WTC11 (cell line): ENCODE measurements around the gene MAP4. TPM values are rescaled to one million over a fixed set of nuclear protein-coding genes. Genes with fewer than 3 reads are reported as not detected.

Experiments used
- ATAC-seq: fragments of 200-7000 bp; cut with Tn5 transposase; 2 replicates; pipeline ENCODE4 v1.10.0; 2021; ENCODE audit warnings: mild to moderate bottlenecking, moderate library complexity
- CTCF ChIA-PET: fragments of 300-600 bp; sonication (Branson Sonifier 250); formaldehyde crosslinking; loops from one replicate; lab custom pipeline; 2021; ENCODE audit warnings: antibody characterized with exemption; lab: Charles Lee
- POLR2A ChIA-PET: fragments of 350-600 bp; sonication (Branson Sonifier 250); formaldehyde crosslinking; loops from one replicate; lab custom pipeline; 2021; ENCODE audit warnings: antibody characterized with exemption; lab: Charles Lee
- DNase-seq: peaks from one replicate; pipeline ENCODE4 v3.0.0; 2021; ENCODE audit warnings: low spot score
- H3K27ac Mint-ChIP-seq: 2 replicates; pipeline ENCODE4 v1.8.0; 2021; ENCODE audit warnings: mixed read lengths
- H3K27me3 Mint-ChIP-seq: 2 replicates; pipeline ENCODE4 v1.8.0; 2021; ENCODE audit warnings: low read depth, mild to moderate bottlenecking, moderate library complexity, mixed read lengths
- H3K36me3 Mint-ChIP-seq: 2 replicates; pipeline ENCODE4 v1.8.0; 2021; ENCODE audit warnings: mixed read lengths
- H3K4me1 Mint-ChIP-seq: 2 replicates; pipeline ENCODE4 v1.8.0; 2022; ENCODE audit warnings: mixed read lengths
- H3K4me3 Mint-ChIP-seq: 2 replicates; pipeline ENCODE4 v1.8.0; 2021; ENCODE audit warnings: mild to moderate bottlenecking, moderate library complexity, mixed read lengths
- H3K9me3 Mint-ChIP-seq: 2 replicates; pipeline ENCODE4 v1.8.0; 2021; ENCODE audit warnings: mixed read lengths
- ATF6 ChIP-seq: sonication (generic); formaldehyde crosslinking; IDR thresholded peaks from 2 replicates; pipeline ENCODE4 v1.8.1; 2023; ENCODE audit warnings: mild to moderate bottlenecking, missing genetic modification reagents
- CTCF ChIP-seq: fragments of 200-600 bp; IDR thresholded peaks from 2 replicates; pipeline ENCODE4 v1.8.0; 2022; ENCODE audit warnings: antibody characterized with exemption
- FOXJ3 ChIP-seq: sonication (generic); formaldehyde crosslinking; IDR thresholded peaks from 2 replicates; pipeline ENCODE4 v1.9.0; 2021; ENCODE audit warnings: missing genetic modification reagents, mild to moderate bottlenecking, borderline replicate concordance
- FOXP4 ChIP-seq: sonication (generic); formaldehyde crosslinking; IDR thresholded peaks from 2 replicates; pipeline ENCODE4 v1.8.0; 2022; ENCODE audit warnings: mild to moderate bottlenecking, missing genetic modification reagents
- KAT7 ChIP-seq: sonication (generic); formaldehyde crosslinking; IDR thresholded peaks from 2 replicates; pipeline ENCODE4 v1.8.1; 2023; ENCODE audit warnings: missing genetic modification reagents, mild to moderate bottlenecking, borderline replicate concordance
- NFYB ChIP-seq: sonication (generic); formaldehyde crosslinking; conservative IDR thresholded peaks from 2 replicates; pipeline ENCODE4 v1.8.0; 2022; ENCODE audit warnings: low read depth, missing genetic modification reagents
- NR2C2 ChIP-seq: sonication (generic); formaldehyde crosslinking; IDR thresholded peaks from 2 replicates; pipeline ENCODE4 v1.8.0; 2022; ENCODE audit warnings: mild to moderate bottlenecking, missing genetic modification reagents
- NR3C1 ChIP-seq: sonication (generic); formaldehyde crosslinking; conservative IDR thresholded peaks from 2 replicates; pipeline ENCODE4 v1.8.1; 2023; ENCODE audit warnings: low read depth, mild to moderate bottlenecking, missing genetic modification reagents
- TCF7 ChIP-seq: sonication (generic); formaldehyde crosslinking; IDR thresholded peaks from 2 replicates; pipeline ENCODE4 v1.8.0; 2022; ENCODE audit warnings: mild to moderate bottlenecking, low read depth, missing genetic modification reagents, moderate library complexity
- TEAD1 ChIP-seq: sonication (generic); formaldehyde crosslinking; IDR thresholded peaks from 2 replicates; pipeline ENCODE4 v1.8.0; 2022; ENCODE audit warnings: mild to moderate bottlenecking, missing genetic modification reagents
- USF1 ChIP-seq: sonication (generic); formaldehyde crosslinking; IDR thresholded peaks from 2 replicates; pipeline ENCODE4 v1.8.0; 2022; ENCODE audit warnings: mild to moderate bottlenecking, missing genetic modification reagents
- ZMAT4 ChIP-seq: fragments of 250-450 bp; sonication (Bioruptor Pico); IDR thresholded peaks from 2 replicates; pipeline ENCODE4 v1.9.0; 2021; ENCODE audit warnings: mild to moderate bottlenecking
- ZNF219 ChIP-seq: sonication (generic); formaldehyde crosslinking; IDR thresholded peaks from 2 replicates; pipeline ENCODE4 v1.8.0; 2023; ENCODE audit warnings: missing genetic modification reagents, mild to moderate bottlenecking, borderline replicate concordance
- ZNF232 ChIP-seq: sonication (generic); formaldehyde crosslinking; IDR thresholded peaks from 2 replicates; pipeline ENCODE4 v1.8.0; 2022; ENCODE audit warnings: mild to moderate bottlenecking, missing genetic modification reagents
- ZNF396 ChIP-seq: fragments of 250-450 bp; sonication (Bioruptor Pico); IDR thresholded peaks from 2 replicates; pipeline ENCODE4 v1.8.0; 2021; ENCODE audit warnings: mild to moderate bottlenecking, moderate library complexity, borderline replicate concordance
- total RNA-seq: library from RNA; stranded (reverse); gene quantifications from 3 replicates; pipeline ENCODE4 v1.2.3, GENCODE V29; 2021
- TF ChIP-seq, protein P1 (sequence below): sonication (generic); formaldehyde crosslinking; IDR thresholded peaks from 2 replicates; pipeline ENCODE4 v1.8.1; 2023; ENCODE audit warnings: mild to moderate bottlenecking, missing genetic modification reagents
- TF ChIP-seq, protein P2 (sequence below): sonication (generic); formaldehyde crosslinking; IDR thresholded peaks from 2 replicates; pipeline ENCODE4 v1.8.0; 2022; ENCODE audit warnings: mild to moderate bottlenecking, missing genetic modification reagents
- TF ChIP-seq, protein P3 (sequence below): fragments of 250-450 bp; sonication (Bioruptor Pico); IDR thresholded peaks from 2 replicates; pipeline ENCODE4 v2.1.2; 2022; ENCODE audit warnings: mild to moderate bottlenecking, moderate library complexity

MAP4 gene
- total RNA-seq, 1 experiment from 2014 or later = 199 TPM

- Mint-ChIP-seq H3K4me1 (peaks cover 52% of the 10 kb centered on the region), H3K4me3 (no peak overlapping the region), H3K36me3 (peaks cover 14% of the 10 kb centered on the region), H3K27ac (no peak overlapping the region), H3K27me3 (no peaks in the 10 kb centered on the region), H3K9me3 (peaks cover 4% of the 10 kb centered on the region)
- TF ChIP-seq NFYB (CRISPR knock-in tag) (no peak), FOXJ3 (CRISPR knock-in tag) (no peak), FOXP4 (no peak), ZNF232 (CRISPR knock-in tag) (no peak), ZNF219 (no peak), ATF6 (CRISPR knock-in tag) (no peak), KAT7 (CRISPR knock-in tag) (no peak), TEAD1 (CRISPR knock-in tag) (no peak), TCF7 (CRISPR knock-in tag) (no peak), NR2C2 (CRISPR knock-in tag) (no peak), CTCF (no peak), USF1 (CRISPR knock-in tag) (no peak), NR3C1 (no peak), ZNF396 (CRISPR knock-in tag) (no peak), ZMAT4 (CRISPR knock-in tag) (no peak)
- TF ChIP-seq, protein P1, sequence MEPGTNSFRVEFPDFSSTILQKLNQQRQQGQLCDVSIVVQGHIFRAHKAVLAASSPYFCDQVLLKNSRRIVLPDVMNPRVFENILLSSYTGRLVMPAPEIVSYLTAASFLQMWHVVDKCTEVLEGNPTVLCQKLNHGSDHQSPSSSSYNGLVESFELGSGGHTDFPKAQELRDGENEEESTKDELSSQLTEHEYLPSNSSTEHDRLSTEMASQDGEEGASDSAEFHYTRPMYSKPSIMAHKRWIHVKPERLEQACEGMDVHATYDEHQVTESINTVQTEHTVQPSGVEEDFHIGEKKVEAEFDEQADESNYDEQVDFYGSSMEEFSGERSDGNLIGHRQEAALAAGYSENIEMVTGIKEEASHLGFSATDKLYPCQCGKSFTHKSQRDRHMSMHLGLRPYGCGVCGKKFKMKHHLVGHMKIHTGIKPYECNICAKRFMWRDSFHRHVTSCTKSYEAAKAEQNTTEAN (CRISPR knock-in tag) = no peak
- TF ChIP-seq, protein P2, sequence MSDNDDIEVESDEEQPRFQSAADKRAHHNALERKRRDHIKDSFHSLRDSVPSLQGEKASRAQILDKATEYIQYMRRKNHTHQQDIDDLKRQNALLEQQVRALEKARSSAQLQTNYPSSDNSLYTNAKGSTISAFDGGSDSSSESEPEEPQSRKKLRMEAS = no peak
- TF ChIP-seq, protein P3, sequence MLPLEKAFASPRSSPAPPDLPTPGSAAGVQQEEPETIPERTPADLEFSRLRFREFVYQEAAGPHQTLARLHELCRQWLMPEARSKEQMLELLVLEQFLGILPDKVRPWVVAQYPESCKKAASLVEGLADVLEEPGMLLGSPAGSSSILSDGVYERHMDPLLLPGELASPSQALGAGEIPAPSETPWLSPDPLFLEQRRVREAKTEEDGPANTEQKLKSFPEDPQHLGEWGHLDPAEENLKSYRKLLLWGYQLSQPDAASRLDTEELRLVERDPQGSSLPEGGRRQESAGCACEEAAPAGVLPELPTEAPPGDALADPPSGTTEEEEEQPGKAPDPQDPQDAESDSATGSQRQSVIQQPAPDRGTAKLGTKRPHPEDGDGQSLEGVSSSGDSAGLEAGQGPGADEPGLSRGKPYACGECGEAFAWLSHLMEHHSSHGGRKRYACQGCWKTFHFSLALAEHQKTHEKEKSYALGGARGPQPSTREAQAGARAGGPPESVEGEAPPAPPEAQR = no peak
- ATAC-seq (no peak), DNase-seq (no peak)
- POLR2A ChIA-PET = interaction anchor here (1.0 kb wide), 1 partner anchor 11 kb away, joined by 4 read pairs; no protein-coding TSS in a partner anchor
- CTCF ChIA-PET = interaction anchor here (1.0 to 5.3 kb wide), 3 partner anchors 24 to 145 kb away, joined by 3 to 27 read pairs (median 5); no protein-coding TSS in a partner anchor
These were observed 1.9 kb downstream of the MAP4 start for GRCh38 chr3:48014358-48014757.
